DMS153 treated with DMSO at 0.1 percent for 48 hours (cell line): ENCODE results near the gene OR5K1.

Experiments
- DNase-seq: peaks from one replicate; lab custom pipeline; 2025; ENCODE audit not compliant: unreplicated experiment; lab: John Stamatoyannopoulos, UW

Gene OR5K1

GRCh38 chr3:98462901-98463300 lies at the start of gene OR5K1:
OR5K1 (plus strand) TSS chr3:98463201; CDS start chr3:98469577, 6,376 bp downstream.
- no peak for DNase-seq

GRCh38 chr3:98432575-98432974 lies 30.4 kb upstream of the OR5K1 start:
- DNase-seq = no peak

GRCh38 chr3:98433764-98434163 lies 29.2 kb upstream of the OR5K1 start:
- no peak for DNase-seq

GRCh38 chr3:98434412-98434811 lies 28.6 kb upstream of the OR5K1 start:
- DNase-seq = no peak

GRCh38 chr3:98440283-98440682 lies 22.7 kb upstream of the OR5K1 start:
- no peak for DNase-seq

GRCh38 chr3:98445949-98446406 lies 17.0 kb upstream of the OR5K1 start:
- DNase-seq = no peak

GRCh38 chr3:98449606-98450193 lies 13.3 kb upstream of the OR5K1 start:
- DNase-seq = no peak

- no peak for DNase-seq
Measured at GRCh38 chr3:98450372-98450771, 12.6 kb upstream of the OR5K1 start.

- DNase-seq = no peak
Measured at GRCh38 chr3:98453827-98454226, 9.2 kb upstream of the OR5K1 start.

GRCh38 chr3:98454929-98455328 lies 8.1 kb upstream of the OR5K1 start:
- DNase-seq = no peak

- no peak for DNase-seq
Measured at GRCh38 chr3:98457543-98457942, 5.5 kb upstream of the OR5K1 start.

- DNase-seq = no peak
Measured at GRCh38 chr3:98460220-98460619, 2.8 kb upstream of the OR5K1 start.

GRCh38 chr3:98482717-98483482 lies 19.9 kb downstream of the OR5K1 start:
- DNase-seq = no peak

- no peak for DNase-seq
Measured at GRCh38 chr3:98483626-98484025, 20.6 kb downstream of the OR5K1 start.

- DNase-seq = no peak
Measured at GRCh38 chr3:98497381-98497780, 34.4 kb downstream of the OR5K1 start, which contains the start of gene OR5K2. OR5K2 (plus strand) TSS chr3:98497681; CDS start chr3:98497681, 0 bp downstream.

- no peak for DNase-seq
Measured at GRCh38 chr3:98500019-98500418, 37.0 kb downstream of the OR5K1 start.

GRCh38 chr3:98501270-98501669 lies 38.3 kb downstream of the OR5K1 start:
- no peak for DNase-seq

GRCh38 chr3:98501863-98502576 lies 39.0 kb downstream of the OR5K1 start:
- no peak for DNase-seq

- no peak for DNase-seq
Measured at GRCh38 chr3:98504539-98504938, 41.5 kb downstream of the OR5K1 start.

- DNase-seq = no peak
Measured at GRCh38 chr3:98508582-98508981, 45.6 kb downstream of the OR5K1 start.

- no peak for DNase-seq
Measured at GRCh38 chr3:98512576-98512975, 49.6 kb downstream of the OR5K1 start.

- DNase-seq = no peak
Measured at GRCh38 chr3:98513091-98513511, 50.1 kb downstream of the OR5K1 start.
